Activated T-helper 1 cell treated with anti-CD3 and anti-CD28 coated beads, Interleukin-12 subunit alpha, Interleukin-12 subunit beta, Interleukin-2, Interleukin-4 antibody, amounts not matched to agents 30 ng/mL and 10 ng/mL and 1 ng/mL, durations not matched to agents 14 hours and 24 hours and 36 hours (primary cell): ENCODE measurements around the gene CAMTA1. TPM values are rescaled to one million over a fixed set of nuclear protein-coding genes. Genes with fewer than 3 reads are reported as not detected.

Source experiments
- DNase-seq: peaks from one replicate; pipeline ENCODE4 v3.0.0; 2021; ENCODE audit warnings: low spot score
- H3K27ac Mint-ChIP-seq: one replicate; pipeline ENCODE4 v1.8.0; 2021; ENCODE audit warnings: mild to moderate bottlenecking, mixed read lengths
- H3K27me3 Mint-ChIP-seq: one replicate; pipeline ENCODE4 v1.8.0; 2022; ENCODE audit warnings: mild to moderate bottlenecking, moderate library complexity, mixed read lengths; ENCODE audit not compliant: insufficient read depth
- H3K36me3 Mint-ChIP-seq: one replicate; pipeline ENCODE4 v1.8.0; 2021; ENCODE audit warnings: low read depth, mixed read lengths
- H3K4me1 Mint-ChIP-seq: one replicate; pipeline ENCODE4 v1.8.0; 2021; ENCODE audit warnings: low read depth, mixed read lengths
- H3K4me3 Mint-ChIP-seq: one replicate; pipeline ENCODE4 v1.8.0; 2021; ENCODE audit warnings: mild to moderate bottlenecking, moderate library complexity, mixed read lengths
- H3K9me3 Mint-ChIP-seq: one replicate; pipeline ENCODE4 v1.8.0; 2021; ENCODE audit warnings: mixed read lengths
- intact Hi-C: fragments of 100-400 bp; cut with micrococcal nuclease; formaldehyde crosslinking; loops from one replicate; pipeline ENCODE4 v1.15.1; 2024
- total RNA-seq: library from RNA; stranded (reverse); gene quantifications from 2 replicates; pipeline ENCODE4 v1.2.3, GENCODE V29; 2022

Gene CAMTA1
- total RNA-seq, 1 donor from 2014 or later, result 57.2 TPM

DNA sequence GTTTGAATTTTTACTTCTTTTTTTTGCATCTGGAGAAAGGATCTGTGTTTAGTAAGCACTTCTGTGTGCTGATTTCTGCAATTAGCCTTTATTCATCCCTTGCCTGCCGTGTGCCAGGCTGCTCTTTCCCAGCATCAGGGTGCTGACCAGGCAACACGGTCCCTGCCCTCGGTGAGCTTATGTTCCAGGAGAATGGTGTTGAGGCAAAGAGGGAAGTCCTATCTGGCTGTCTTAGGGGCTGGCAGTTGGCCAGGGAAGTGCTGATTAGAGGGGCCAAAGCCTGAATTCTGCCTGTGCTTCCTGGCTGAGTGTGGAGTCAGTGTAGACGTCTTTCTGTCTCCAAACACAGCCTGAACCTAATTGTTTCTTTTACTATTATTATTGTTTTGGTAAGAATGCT lies 187.1 kb downstream of the CAMTA1 start:
- Mint-ChIP-seq H3K4me3 (no peak overlapping the region), H3K9me3 (no peaks in the 10 kb centered on the region), H3K27me3 (peaks cover 17% of the 10 kb centered on the region), H3K4me1 (peaks cover 13% of the 10 kb centered on the region), H3K36me3 (no peaks in the 10 kb centered on the region), H3K27ac (no peak overlapping the region)
- DNase-seq, result no peak
- intact Hi-C loops, result no loop called here

DNA sequence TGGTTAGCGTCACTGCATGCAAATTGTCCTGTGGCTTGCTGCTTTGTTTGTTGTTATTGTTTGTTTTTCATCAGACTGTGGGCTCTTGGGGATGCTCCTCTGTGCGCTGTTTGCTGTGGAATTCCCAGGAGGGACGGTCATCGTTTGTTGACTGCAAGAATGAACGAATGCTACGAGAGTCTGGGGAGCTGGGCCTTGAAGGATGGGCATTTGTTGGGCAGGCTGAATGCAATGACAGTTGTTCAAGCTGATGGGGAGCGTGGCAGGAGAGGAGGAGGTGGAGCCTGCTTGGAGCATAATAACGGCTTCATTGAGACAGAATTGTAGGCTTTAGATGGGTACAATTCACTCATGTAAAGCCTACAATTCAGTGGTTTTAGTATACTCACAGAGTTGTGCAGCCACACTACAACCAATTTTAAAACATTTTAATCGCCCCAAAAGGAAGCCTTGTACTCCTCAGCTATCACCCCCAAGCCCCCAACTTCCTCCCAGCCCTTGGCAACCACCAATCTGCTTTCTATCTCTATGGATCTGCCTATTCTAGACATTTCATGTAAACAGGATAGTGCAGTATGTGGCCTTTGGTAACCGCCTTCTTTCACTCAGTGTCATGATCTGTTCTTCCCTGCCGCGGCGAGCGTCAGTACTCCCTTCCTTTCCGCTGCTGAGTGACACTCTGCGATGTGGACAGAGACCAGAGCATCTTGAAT lies 190.2 kb downstream of the CAMTA1 start:
- no peaks in the 10 kb centered on the region for H3K4me1 Mint-ChIP-seq
- no peak overlapping the region for H3K27ac Mint-ChIP-seq
- no peaks in the 10 kb centered on the region for H3K9me3 Mint-ChIP-seq
- no peak overlapping the region for H3K4me3 Mint-ChIP-seq
- intact Hi-C loops, result no loop called here
- no peak for DNase-seq
- H3K36me3 Mint-ChIP-seq, result no peaks in the 10 kb centered on the region
- no peaks in the 10 kb centered on the region for H3K27me3 Mint-ChIP-seq

DNA sequence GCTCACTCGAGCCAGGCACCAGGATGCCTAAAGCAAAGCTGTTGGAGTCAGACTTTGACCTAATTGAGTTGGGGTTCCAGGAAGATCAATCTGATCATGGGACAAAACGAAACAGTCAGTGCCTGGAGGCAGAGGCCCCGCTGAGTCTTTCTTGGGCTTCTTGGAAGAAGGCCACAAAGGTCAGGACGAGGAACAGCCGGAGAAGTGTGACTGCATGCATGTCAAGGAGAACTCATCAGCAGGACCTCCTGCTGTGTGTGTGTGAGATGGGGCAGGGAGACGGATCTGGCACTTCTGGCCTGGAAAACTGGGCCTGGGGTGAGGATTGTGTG lies 190.8 kb downstream of the CAMTA1 start:
- Mint-ChIP-seq H3K27me3 (no peaks in the 10 kb centered on the region), H3K27ac (no peak overlapping the region), H3K4me3 (no peak overlapping the region), H3K9me3 (no peaks in the 10 kb centered on the region), H3K36me3 (no peaks in the 10 kb centered on the region), H3K4me1 (no peaks in the 10 kb centered on the region)
- intact Hi-C loops, result no loop called here
- DNase-seq, result no peak

DNA sequence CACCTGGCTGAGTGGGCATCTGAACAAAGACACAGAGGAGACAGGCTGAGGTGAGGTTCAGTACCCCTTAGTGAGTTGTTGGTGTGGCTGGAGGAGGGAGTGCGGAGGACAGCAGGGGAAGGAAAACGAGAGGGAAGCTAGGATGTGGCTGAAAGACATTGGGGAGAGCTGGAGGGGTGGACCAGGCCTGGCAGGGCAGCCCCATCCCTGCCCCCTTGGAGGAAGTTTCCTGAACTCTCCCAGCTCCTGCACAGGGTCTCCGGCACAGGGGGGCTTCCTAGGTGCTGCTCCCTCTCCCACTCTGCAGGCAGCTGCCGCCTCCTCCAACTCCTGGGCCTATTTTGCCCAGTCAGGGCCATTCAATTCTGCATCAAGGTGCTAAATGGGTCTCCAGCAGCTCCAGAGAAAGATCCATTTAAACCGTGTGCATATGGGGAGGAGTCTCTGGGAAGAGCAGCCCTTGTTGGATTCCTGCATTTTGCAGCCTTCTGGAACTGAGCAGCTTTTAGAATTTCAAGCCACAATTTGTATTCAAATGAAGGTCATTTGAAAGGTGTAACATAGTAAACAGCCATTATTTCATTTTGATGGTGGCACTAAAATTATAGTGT lies 193.9 kb downstream of the CAMTA1 start:
- Mint-ChIP-seq H3K27ac (no peak overlapping the region), H3K4me3 (no peak overlapping the region), H3K36me3 (no peaks in the 10 kb centered on the region), H3K27me3 (peaks cover 2% of the 10 kb centered on the region), H3K9me3 (no peaks in the 10 kb centered on the region), H3K4me1 (no peaks in the 10 kb centered on the region)
- no peak for DNase-seq
- intact Hi-C loops, result no loop called here

DNA sequence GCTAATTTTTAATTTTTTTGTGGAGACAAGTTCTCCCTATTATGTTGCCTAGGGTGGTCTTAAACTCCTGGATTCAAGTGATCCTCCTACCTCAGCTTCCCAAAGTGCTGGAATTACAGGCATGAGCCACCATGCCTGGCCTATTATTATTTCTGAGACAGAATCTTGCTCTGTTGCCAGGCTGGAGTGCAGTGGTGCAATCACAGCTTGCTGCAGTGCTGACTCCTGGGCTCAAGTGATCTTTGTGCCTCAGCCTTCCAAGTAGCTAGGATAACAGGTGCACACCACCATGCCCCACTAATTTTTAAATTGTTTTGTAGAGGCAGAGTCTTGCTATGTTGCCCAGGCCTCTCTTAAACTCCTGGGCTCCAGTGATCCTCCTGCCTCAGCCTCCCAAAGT lies 196.3 kb downstream of the CAMTA1 start:
- intact Hi-C loops, result no loop called here
- Mint-ChIP-seq H3K27ac (no peak overlapping the region), H3K27me3 (peaks cover 2% of the 10 kb centered on the region)

DNA sequence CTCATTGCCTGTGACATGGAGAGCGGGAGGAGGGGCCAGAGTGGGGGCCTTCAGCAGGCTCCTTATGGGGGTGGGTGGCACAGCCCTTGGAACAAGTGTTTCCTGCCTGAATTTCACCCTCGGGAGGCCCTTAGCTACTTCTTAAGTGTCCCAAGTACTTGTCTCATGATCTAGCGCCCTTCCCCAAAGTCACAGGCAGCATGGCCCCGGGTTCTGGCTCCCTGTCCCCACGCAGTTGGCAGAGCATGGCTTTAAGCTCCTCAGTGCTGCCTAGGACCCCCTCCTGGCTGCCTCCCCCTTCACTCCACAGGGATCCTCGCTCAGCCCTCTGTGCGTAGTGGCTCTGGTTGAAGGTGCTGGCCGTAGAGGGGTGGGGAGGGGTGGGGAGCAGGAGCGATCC lies 197.2 kb downstream of the CAMTA1 start:
- Mint-ChIP-seq H3K4me1 (no peaks in the 10 kb centered on the region), H3K27ac (no peak overlapping the region), H3K27me3 (peaks cover 2% of the 10 kb centered on the region), H3K4me3 (no peak overlapping the region), H3K9me3 (no peaks in the 10 kb centered on the region), H3K36me3 (no peaks in the 10 kb centered on the region)
- no peak for DNase-seq
- intact Hi-C loops, result no loop called here

More for the DNA sequence above, 196.3 kb downstream of the CAMTA1 start:
- no peaks in the 10 kb centered on the region for H3K9me3 Mint-ChIP-seq
- no peak overlapping the region for H3K4me3 Mint-ChIP-seq
- H3K4me1 Mint-ChIP-seq, result no peaks in the 10 kb centered on the region
- no peaks in the 10 kb centered on the region for H3K36me3 Mint-ChIP-seq
- no peak for DNase-seq

DNA sequence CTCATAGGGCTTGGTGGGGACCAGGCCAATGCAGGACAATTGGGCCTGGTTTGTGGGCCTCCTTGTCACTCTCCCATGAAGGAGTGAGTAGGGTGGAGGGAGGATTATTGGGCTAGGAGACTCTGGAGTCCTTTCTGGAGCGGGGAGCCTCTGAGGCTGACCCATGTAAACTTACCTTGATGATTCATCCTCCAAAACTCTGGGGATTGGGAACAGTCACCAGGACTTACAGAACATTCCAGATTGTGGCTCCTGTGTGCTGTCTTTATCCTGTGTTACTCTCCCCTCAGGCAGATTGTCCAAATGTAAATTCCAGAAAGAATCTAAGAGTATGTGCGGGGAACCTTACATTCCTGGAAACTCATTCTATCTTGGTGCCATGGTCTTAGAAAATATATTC lies 197.6 kb downstream of the CAMTA1 start:
- H3K9me3 Mint-ChIP-seq, result no peaks in the 10 kb centered on the region

DNA sequence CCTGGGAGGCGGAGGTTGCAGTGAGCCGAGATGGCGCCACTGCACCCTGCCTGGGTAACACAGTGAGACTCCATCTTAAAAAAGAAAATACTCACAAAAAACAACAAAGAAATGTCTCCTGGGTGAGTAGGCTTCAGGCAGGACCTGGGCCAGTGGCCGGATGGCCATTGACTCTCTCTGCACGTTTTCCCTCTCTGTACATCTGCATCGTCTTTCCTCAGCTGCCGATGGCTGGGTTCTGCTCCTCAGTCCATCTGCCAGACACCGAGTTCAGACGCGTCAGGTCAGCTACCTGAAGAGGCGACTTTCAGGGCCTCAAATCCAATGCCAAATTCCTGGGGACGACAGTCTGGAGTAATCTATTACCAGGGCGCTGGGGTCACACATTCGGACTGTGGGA lies 199.3 kb downstream of the CAMTA1 start:
- H3K27ac Mint-ChIP-seq, result no peak overlapping the region
- peaks cover 6% of the 10 kb centered on the region for H3K27me3 Mint-ChIP-seq
- no peak for DNase-seq
- H3K4me1 Mint-ChIP-seq, result no peaks in the 10 kb centered on the region
- no peak overlapping the region for H3K4me3 Mint-ChIP-seq
- H3K9me3 Mint-ChIP-seq, result no peaks in the 10 kb centered on the region
- intact Hi-C loops, result no loop called here
- H3K36me3 Mint-ChIP-seq, result no peaks in the 10 kb centered on the region

More for the DNA sequence above, 197.6 kb downstream of the CAMTA1 start:
- no peaks in the 10 kb centered on the region for H3K36me3 Mint-ChIP-seq
- H3K4me1 Mint-ChIP-seq, result no peaks in the 10 kb centered on the region
- H3K27me3 Mint-ChIP-seq, result peaks cover 2% of the 10 kb centered on the region
- H3K27ac Mint-ChIP-seq, result no peak overlapping the region
- intact Hi-C loops, result no loop called here
- H3K4me3 Mint-ChIP-seq, result no peak overlapping the region
- DNase-seq, result no peak

DNA sequence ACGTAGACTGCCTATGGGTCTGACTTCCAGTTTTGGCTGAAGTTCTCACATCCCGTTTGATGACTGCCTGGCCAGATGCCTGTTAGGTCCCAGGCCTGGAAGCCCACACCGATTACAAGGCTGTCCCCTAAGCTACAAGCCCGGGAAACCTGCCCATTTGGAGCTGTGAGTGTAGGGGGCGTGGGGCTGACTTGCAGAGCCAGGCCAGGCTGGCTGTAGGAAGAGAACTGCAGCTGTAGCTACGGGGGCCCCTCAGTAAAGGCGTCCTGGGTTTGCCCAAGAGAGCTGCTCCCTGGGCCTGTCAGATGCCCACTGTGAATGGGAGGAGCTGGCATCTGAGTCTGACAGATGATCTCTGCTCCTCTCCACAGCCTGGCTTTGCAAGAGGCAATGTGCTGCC lies 199.7 kb downstream of the CAMTA1 start:
- no peak overlapping the region for H3K4me3 Mint-ChIP-seq
- intact Hi-C loops, result no loop called here
- H3K27me3 Mint-ChIP-seq, result peaks cover 11% of the 10 kb centered on the region
- DNase-seq, result no peak
- H3K27ac Mint-ChIP-seq, result no peak overlapping the region
- H3K4me1 Mint-ChIP-seq, result no peaks in the 10 kb centered on the region
- no peaks in the 10 kb centered on the region for H3K36me3 Mint-ChIP-seq
- H3K9me3 Mint-ChIP-seq, result no peaks in the 10 kb centered on the region

DNA sequence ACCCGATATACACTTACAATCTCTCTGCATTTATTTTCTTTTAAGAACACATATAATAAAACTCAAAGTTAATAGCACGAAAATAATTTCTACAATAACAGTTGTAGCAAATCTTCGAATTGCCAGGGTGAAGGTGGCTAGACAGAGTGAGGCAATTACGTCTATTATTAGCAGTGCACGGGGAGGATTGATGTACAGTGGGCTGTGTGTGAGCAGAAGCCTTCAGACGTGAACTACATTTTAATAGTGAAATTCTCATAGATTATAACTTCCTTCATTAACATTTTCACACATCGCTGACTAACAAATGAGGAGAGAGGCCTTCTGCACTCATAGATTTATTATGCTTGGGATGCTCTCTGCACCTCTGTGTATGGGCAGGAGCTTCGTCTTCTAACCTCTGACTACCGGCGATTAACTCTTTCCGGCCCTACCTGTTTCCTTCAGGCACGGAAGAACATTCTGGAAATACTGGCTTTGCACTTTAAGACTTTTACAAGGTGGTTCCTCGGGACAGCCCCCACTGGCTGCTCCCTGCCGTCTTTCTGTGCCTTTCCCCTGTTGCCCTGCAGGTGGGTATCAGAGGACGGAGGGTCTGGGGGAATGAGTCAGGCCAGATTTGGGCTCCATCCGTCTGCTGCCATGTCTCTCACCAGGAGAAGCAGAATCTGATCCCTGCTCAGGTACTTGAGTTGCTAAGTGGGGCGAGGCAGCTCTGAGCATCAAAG lies 200.5 kb downstream of the CAMTA1 start:
- H3K27ac Mint-ChIP-seq, result no peak overlapping the region
- no peaks in the 10 kb centered on the region for H3K4me1 Mint-ChIP-seq
- H3K9me3 Mint-ChIP-seq, result no peaks in the 10 kb centered on the region
- H3K4me3 Mint-ChIP-seq, result no peak overlapping the region
- intact Hi-C loops, result no loop called here
- no peaks in the 10 kb centered on the region for H3K36me3 Mint-ChIP-seq
- no peak for DNase-seq
- H3K27me3 Mint-ChIP-seq, result peaks cover 11% of the 10 kb centered on the region

DNA sequence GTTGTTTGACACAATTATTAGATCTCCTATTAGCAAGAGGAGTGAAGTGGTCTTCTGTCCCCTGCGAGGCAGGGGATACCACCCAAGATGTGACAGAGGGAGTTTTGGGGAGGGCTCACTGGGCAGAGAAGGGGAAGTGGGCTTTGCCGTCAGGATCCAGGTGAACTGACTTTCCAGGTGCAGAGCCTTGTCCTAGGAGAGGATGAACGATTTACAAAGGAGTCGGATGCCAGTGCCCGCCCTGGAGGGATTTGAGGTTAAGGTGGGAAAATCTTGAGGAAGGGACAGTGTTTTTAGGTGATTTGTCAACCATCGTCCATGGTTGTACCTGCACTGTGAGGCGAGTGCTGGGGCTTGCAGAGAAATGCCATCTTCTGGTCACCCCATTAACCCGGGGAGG lies 201.0 kb downstream of the CAMTA1 start:
- Mint-ChIP-seq H3K36me3 (no peaks in the 10 kb centered on the region), H3K27me3 (peaks cover 12% of the 10 kb centered on the region), H3K9me3 (no peaks in the 10 kb centered on the region), H3K4me3 (no peak overlapping the region), H3K27ac (no peak overlapping the region), H3K4me1 (no peaks in the 10 kb centered on the region)
- DNase-seq, result no peak
- intact Hi-C loops, result no loop called here

DNA sequence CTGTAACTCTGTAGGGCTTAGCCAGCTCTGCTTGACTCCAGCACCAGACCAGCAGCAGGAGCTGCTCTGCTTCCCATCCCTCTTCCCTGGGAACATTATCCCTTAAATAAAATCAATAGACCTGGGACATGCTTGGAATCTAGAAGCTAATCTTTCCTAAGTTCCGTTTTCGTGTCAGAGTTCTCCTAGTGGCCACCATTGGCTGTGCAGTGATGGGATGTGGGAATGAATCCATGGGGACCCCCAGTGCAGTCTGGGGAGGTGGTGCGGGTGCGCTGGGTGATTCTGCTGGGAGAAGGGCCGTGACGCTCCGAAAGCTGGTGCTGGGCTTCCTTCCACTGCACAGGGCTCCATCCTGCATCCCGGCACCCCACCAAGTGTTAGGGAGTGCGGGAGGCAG lies 202.7 kb downstream of the CAMTA1 start:
- H3K4me1 Mint-ChIP-seq, result no peaks in the 10 kb centered on the region
- H3K36me3 Mint-ChIP-seq, result no peaks in the 10 kb centered on the region
- peaks cover 15% of the 10 kb centered on the region for H3K27me3 Mint-ChIP-seq
- H3K27ac Mint-ChIP-seq, result no peak overlapping the region
- H3K9me3 Mint-ChIP-seq, result no peaks in the 10 kb centered on the region
- H3K4me3 Mint-ChIP-seq, result no peak overlapping the region
- intact Hi-C loops, result no loop called here
- DNase-seq, result no peak

DNA sequence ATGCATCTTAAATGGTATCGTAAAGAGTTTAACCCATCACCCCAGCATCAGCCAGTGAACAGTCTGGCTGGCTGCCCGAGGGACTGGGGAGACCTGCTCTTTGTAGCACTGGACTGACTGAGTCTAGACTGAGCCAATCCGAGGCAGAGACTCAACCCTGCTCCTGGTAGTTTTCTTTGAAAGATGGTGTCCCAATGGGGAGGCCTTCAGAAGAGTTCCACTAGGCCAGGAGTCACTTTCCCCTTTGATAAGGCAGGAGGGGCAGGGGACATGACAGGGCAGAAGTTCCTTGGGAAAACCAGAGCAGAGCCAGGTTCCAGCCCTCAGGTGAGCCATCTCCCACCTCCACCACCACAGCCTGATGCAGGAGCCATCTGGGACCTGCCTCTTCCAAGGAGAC lies 203.5 kb downstream of the CAMTA1 start:
- no peaks in the 10 kb centered on the region for H3K9me3 Mint-ChIP-seq
- H3K27me3 Mint-ChIP-seq, result peaks cover 20% of the 10 kb centered on the region
- H3K4me1 Mint-ChIP-seq, result no peaks in the 10 kb centered on the region
- no peak for DNase-seq
- no peaks in the 10 kb centered on the region for H3K36me3 Mint-ChIP-seq
- intact Hi-C loops, result no loop called here
- no peak overlapping the region for H3K27ac Mint-ChIP-seq
- H3K4me3 Mint-ChIP-seq, result no peak overlapping the region
